Myocyte (in vitro differentiated cells): ENCODE results near the gene COL4A1. TPM values are rescaled to one million over a fixed set of nuclear protein-coding genes. Genes with fewer than 3 reads are reported as not detected.

Experiments used
- DNase-seq: peaks from one replicate; pipeline ENCODE4 v3.0.0-alpha.2; 2012; ENCODE audit warnings: low read depth
- total RNA-seq: library from RNA; depleted of rRNA; stranded (reverse); fragments of >200 nt; gene quantifications from 2 replicates; pipeline ENCODE4 v1.2.3, GENCODE V29; 2014

COL4A1 gene
- total RNA-seq, 1 donor from 2014 or later, result 128 TPM

- DNase-seq, result no peak
These were observed 27.3 kb downstream of the COL4A1 start for GRCh38 chr13:110279684-110280083.

- no peak for DNase-seq
These were observed 28.1 kb downstream of the COL4A1 start for GRCh38 chr13:110278859-110279258.

DNA sequence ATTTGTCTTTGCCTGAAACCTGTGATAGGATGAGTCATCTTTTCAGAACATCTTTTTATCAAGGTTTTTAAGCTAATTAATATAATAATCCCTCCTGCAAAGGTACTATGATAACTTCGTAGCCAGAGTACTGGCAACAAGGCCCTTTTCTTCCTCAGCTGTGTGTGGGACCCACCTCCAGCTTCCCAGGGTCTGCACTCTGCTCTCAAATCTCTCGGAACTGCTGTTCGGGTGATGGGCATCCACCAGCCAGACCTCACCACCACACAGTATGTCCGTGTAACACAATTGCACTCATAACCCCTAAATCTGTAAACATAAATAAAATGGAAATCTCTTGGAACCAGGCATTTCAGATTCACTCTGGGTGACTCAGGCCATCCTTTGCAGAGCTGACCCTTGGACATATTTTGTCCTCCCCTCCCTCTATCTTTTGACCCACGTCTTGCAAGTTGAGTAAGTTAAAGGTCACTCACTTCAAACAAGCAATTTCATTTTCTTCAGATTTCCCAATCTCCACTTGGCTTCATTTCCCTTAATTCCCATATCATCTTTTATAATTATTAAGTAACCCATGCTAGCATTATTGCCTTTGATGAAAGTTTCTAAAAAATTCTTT is 29.5 kb downstream of the COL4A1 start:
- no peak for DNase-seq

DNA sequence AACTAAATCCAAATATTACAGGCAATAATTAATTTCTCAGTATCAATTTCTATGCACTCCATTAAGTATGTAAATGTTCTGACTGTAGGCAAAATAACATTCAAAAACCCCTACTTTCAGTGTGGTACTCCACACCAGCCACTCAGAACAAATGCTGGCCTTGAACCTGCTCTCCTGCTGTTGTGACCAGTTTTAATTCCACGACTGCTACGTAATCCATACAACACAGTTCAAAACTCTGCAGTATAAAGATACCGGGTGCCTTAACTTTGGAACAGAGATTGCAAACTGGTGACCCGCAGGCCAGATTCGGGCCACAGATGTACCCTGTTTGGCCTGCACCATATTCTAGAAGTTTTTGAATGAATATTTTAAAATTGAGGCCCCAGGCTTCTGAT is 30.4 kb downstream of the COL4A1 start:
- no peak for DNase-seq

- DNase-seq, result no peak
These were observed 30.9 kb downstream of the COL4A1 start for GRCh38 chr13:110275931-110276552.

- no peak for DNase-seq
These were observed 32.3 kb downstream of the COL4A1 start for GRCh38 chr13:110274687-110275086.

DNA sequence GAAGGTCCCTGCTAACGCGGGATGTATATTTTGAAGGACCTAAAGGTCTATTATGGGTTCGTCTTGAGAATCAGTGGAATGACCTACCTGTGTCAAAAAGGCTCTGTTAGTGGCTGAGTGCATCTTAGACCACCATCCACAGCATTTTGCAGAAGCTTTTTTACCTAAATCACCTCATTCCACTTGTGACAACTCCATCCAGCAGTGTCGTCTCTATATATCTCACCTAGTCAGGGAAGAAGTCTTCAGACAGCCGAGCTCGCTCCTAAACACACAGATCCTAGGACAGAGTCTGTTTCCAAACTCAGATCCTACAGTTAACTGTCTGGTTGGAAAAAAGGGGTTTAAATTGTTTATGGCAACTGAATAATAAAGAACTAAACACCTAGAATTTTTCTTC is 33.7 kb downstream of the COL4A1 start:
- DNase-seq, result no peak

- DNase-seq, result no peak
These were observed 34.3 kb downstream of the COL4A1 start for GRCh38 chr13:110272651-110273050.

DNA sequence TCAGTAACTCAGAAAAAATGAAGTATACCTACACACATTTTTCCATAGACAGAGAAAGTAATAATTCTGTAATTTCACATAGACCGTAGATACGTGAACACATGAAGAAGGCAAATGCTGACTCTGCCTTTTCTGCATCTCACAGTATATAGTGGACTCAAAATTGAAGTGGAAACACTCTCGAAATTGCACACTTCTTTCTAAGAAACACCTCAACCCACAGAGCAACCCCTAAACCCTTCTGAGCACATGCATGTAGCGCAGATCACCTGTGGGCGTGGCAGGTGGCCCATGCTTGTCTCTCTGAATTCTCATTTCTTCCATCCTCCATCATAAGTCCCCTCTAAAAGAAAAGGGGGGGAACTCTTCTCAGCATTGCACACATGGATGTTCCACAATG is 34.7 kb downstream of the COL4A1 start:
- DNase-seq, result no peak

DNA sequence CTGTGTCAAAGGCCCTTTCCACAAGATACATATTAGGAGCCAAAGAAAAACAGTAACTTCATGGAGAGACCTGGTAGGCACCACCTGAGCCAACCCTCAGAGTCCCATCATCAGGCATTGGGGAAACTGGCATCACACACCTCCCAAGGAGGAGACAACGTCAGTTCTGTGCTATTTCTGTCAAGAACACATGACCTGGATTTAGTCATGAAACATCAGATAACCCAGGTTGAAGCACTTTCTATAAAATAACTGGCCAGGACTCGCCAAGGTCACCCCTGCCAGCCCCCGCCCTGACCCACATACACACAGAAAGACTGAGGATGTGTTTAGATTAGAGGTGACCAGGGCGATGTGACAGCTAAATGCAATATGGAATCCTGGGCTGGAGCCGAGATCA is 35.6 kb downstream of the COL4A1 start:
- DNase-seq, result no peak

DNA sequence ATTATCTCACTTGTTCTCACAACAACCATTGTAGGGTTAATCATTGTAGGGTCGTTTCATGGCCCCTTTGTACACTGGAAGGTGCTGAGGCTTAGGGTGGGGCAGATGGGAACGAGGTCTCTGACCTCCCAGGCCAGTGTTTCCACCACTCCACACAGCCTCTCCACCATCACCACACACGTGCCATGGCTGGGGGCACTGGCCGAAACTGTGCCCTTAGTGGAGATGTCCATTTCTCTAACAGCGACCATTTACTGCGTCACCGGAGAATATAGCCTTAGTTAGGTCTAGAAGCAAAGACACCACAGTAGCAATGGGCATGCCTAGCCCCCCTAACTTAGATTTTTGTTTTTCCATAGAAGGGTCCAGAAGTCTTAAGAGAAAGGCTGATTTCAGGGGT is 36.5 kb downstream of the COL4A1 start:
- DNase-seq, result no peak

DNA sequence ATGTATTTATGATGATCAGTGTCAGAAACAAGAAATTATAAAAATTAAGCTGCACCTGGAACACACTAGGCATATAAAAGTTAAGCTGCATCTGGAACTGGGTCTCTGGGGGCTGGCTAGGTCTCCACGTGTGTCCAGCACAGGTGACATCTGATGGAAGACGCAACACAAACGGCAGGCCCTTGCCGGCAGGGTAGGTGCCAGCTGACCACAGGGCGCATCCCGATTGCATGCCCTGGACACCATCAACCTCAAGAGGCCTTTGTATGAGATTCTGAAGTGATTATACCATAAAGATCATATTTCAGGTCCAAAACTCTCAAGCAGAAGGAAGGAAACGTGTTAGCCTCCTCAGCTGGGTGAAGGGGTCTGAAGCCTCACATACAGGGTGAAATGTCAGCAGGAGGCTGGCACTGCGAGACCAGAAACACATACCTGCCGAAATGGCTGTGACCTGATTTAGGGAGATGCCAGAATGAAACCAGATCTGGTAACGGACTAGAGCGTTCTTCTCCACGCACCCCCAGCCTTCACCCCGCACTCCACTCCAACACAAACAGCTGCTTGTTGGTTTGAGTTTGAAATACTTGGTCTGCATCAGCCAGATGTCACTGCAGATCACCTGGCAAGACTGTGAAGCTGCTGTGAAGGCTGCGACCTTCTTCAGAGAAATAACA is 37.3 kb downstream of the COL4A1 start:
- DNase-seq, result no peak

DNA sequence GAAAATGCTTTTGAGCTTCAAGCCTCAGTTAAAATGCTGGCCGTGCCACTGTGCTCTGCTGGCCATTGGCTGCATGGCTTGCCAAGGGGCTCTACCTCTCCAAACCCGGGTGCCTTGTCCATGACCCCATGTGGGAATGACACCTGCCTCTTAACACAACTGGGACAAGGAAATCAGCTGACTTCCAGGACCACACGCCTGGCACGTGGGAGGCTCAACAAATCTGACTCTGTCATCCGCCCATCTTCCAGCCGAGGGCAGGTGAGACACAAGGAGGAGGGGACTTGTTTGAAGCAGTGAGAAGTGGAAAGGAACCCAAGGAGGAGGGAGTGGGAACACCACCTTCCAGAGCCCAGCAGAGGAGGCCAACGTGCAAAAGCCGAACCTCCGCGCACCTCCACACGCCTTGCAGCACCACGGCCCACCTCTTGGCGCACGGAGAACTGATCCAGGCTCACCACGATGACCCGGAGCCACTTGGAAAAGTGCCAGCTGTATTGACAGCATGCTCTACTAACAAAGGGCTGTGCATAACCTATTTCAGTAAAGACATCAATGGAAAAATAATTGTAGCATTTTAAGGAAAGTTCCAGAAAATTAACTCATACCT is 38.3 kb downstream of the COL4A1 start:
- DNase-seq, result no peak

DNA sequence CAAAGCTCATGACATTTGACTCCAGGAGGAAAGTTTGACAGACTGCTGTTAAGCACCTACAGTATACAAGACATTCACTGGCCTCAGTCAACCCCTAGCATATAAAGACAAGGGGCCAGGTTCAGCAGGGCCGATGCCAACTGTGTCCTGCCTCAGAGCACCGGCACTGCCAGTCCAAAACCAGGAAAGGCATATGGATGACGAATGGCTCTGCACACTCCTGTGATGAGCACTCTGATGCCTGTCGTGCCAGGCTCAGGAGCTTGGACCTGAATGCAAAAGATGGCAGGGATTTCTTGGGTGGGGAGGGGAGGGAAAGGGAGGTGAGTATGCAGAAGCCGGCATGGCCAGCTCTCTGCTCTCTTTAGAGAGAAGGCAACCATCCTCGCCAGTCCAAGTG is 38.9 kb downstream of the COL4A1 start:
- no peak for DNase-seq

- DNase-seq, result no peak
These were observed 40.0 kb downstream of the COL4A1 start for GRCh38 chr13:110266983-110267382.

DNA sequence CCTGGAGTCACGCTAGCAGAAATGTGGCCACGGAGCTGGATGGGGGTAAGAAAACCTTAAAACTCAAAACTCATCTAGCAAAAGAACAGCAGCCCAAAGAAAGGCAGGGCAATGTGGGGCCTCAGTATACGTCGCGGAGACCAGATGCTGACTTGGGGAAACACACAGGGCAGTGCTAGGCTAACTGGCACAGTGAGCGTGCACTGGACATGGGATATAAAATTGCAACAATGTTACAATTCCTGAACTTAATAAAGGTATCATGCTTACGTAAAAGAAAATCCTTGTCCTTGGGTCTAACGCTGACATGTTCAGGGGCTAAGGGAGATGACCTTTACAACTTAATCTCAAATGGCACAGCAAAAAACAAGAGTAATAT is 40.5 kb downstream of the COL4A1 start:
- no peak for DNase-seq

DNA sequence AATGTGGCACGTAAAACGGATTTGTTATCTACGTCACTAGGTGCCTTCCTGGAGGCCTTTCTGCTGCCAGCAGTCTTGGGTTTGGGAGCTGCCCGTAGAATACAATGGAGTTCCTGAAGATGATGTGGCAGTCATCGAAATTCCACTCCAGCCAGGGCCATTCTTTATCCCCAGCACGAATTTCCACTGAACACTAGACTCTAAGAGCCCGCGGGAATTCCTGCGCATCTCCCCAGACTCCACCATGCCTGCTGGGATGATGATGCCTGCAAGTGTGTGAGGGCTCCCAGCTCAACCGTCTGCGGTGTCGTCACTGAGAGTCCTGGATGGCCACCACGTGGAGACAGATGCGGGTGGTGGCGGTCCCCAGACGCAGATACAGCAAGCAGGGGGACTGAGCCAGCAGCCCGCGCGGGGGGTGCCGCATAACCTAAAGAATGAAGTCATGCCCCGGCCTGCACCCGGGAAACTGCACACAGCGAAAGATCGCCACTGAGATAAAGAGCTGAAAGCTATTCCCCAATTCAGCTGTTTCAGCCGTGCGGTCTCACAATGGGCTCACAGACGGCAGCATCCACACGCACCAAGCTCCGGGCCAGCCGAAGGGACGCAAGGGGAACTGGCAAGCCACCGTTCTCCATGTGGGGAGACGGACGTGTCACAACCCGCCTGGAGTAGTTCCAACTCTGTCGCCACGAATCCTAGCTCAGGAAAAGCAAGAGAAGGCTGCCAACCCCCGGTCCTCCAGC is 41.1 kb downstream of the COL4A1 start:
- DNase-seq, result no peak

GRCh38 chr13:110265341-110265681 is 41.6 kb downstream of the COL4A1 start:
- no peak for DNase-seq

DNA sequence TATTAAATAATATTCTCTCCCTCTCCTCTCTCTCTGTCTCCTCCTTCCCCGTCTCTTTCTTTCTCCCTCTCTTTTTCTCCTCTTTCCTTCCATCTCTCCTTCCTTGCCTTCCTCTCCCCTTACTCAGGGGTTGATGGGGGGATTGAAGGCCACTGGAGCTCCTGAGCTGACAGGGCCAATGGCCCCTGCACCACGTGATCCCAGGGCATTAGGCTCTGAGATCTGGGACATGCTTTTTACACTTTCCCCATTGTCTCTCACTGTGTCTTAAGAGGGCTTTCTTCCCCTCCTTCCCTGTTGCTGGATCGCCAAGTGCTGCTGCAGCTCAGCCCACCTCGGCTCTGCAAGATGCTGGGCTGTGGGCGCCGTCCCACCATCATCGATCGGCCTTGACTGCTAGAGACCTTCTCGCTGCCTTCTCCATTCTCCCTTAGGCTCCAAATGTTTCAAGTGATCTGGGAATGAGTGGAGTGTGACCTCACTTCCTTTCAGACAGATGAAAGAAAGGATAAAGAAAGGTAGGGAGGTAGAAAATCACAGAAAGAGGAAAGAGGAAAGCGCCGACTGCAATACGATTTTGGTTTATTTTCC is 42.2 kb downstream of the COL4A1 start:
- no peak for DNase-seq

DNA sequence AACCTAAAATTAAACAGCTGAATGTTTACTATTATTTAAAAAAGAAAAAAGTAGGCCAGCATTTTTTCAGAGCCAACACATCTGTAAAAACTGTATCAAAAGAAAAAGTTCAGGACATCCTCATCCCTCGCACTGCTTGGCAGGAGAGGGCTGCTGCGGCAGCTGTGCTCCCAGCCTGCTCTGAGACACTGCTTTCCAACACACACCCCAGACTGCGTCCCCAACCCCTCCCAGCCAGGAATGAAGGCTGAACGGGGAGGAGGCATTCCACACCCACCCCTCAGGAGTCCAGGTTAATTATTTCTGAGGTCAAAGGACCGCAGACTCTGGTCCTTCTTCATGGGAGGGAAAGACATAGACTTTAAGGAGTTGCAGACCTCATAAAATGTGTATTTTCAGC is 43.1 kb downstream of the COL4A1 start:
- no peak for DNase-seq

DNA sequence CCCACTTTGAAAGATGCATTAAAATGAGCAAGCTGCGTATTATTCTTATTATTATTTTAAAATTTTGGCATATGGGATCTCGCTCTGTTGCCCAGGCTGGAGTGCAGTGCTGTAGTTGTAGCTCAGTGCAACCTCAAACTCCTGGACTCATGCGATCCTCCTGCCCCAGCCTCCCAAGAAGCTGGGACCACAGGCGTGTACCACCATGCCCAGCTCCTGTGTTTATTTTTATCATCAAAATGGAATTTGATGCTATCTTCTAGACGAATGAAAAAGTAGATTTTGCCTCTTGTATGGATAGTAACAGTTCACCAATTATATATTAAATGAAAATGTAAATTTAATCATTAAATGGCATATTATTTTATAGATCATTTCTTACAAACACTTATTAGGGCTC is 43.6 kb downstream of the COL4A1 start:
- no peak for DNase-seq
